Measurements from ENCODE around the gene PAIP1.
"Not testable (repeated sequence)": the region's sequence is repeated elsewhere in the genome, so short reads cannot be mapped to it uniquely, and the experiment has no call there.

The PAIP1 gene, protein sequence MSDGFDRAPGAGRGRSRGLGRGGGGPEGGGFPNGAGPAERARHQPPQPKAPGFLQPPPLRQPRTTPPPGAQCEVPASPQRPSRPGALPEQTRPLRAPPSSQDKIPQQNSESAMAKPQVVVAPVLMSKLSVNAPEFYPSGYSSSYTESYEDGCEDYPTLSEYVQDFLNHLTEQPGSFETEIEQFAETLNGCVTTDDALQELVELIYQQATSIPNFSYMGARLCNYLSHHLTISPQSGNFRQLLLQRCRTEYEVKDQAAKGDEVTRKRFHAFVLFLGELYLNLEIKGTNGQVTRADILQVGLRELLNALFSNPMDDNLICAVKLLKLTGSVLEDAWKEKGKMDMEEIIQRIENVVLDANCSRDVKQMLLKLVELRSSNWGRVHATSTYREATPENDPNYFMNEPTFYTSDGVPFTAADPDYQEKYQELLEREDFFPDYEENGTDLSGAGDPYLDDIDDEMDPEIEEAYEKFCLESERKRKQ

DNA sequence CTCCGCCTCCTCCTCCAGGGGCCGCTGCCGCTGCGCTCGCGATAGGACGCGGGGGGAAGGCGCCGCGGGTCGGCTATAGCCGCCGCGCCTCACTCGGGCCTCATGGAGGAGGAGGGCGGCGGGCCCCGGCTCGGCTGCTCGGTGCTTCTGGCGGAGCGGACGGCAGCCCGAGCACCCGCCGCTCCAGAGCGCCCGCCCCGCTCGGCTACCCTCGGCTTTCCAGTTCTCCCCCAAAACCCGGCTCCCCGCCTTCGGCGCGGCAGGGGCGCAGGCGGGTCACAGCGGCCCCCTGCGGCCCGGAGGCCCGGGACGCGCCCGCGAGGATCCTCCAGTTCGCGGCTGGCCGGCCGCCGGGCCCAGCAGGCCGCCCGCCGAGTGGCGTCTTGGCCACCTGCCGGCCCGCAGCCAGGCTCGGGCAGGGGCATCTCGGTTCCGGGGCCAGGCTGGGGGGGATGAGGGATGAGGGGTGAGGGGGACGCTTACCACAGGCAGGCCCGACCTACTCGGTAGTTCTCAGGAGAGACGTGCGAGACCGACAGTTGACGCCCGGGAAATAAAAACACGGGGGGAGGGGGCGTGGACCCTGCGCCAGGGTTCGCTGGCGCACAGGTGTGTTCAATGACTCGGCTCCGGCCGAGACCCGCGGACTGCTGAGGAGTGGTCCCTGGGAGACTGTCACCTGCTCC, at the start of gene PAIP1:
TSS of gene PAIP1 (minus strand) at position 221 of the 686 bp plus-strand sequence. CDS start 231 bp downstream, outside the sequence.
- DNase-seq, result peak; percentile 88

DNA sequence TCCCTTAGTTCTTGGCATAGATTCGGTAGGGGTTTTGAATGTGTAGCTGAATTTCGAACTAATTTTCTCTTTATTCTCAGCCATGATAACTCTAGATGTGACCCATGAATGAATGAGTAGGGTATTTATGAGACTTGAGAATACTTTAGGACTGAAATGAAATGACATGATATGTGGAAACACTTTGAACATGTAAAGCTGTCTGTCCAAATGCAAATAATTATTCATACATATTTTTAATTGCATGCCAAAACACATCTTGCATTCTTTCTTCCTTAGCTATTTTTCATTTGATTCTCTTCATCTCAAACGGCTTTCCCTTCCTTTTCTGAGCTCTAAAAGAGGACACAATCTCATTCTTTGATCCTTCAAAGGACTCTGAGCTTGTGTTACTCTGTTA, 49.5 kb upstream of the PAIP1 start:
- no peak for DNase-seq

DNA sequence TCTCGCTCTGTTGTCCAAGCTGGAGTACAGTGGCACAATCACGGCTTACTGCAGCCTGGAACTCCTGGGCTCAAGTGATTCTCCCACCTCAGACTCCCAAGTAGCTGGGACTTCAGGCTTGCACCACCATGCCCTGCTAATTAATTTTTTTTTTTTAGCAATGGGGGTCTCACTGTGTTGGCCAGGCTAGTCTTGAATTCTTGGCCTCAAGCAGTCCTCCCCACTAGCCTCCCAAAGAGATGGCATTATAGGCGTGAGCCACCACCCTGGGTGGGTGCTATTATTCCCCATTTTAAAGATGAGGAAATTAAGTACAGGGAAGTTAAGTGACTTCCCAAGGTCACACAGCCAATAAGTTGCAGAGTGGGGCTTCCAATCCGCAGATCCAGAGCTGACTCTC, 47.8 kb upstream of the PAIP1 start:
- DNase-seq, result no peak

DNA sequence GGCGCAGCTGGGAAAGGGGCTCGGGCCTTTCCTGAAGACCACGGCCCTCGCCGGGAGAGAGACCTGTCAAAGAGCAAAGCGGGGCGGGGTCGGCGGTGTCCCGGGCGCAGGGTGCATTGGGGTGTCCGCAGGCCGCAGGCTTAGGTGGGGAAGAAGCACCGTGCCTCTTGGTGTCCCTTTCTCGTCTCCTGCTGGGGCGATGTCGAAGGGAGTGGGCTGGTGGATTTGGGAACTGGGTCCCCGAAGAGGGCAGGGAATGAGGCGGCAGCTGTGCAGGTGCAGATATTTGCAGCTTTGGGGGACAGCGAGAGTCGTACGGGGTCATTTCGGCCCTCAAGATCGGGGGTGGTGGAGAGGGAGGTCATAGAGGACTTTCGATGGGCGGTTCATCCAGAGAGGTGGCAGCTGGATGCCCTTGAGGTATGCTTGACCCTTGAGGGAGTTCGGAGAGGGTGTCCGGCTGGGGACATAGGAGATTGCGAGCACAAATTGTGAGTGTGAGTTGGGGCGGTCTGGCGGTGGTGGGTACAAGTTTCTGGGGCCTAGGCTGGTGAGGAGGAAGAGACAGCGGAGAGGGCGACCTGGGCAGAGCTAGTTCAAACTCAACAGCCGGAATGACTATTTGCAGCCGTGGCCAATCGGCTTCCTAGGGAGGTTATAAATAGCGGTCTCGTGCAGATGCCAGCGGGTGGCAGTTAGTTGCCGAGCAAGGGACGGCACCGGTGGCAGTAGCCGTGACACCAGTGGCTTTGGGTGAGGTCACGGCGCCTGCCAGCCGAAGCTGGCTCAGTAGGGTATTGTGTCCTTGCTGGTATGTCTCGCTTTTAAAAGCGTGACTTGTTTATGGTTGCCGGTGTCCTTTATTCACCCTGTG, 46.7 kb upstream of the PAIP1 start:
- peak; percentile 73 for DNase-seq

DNA sequence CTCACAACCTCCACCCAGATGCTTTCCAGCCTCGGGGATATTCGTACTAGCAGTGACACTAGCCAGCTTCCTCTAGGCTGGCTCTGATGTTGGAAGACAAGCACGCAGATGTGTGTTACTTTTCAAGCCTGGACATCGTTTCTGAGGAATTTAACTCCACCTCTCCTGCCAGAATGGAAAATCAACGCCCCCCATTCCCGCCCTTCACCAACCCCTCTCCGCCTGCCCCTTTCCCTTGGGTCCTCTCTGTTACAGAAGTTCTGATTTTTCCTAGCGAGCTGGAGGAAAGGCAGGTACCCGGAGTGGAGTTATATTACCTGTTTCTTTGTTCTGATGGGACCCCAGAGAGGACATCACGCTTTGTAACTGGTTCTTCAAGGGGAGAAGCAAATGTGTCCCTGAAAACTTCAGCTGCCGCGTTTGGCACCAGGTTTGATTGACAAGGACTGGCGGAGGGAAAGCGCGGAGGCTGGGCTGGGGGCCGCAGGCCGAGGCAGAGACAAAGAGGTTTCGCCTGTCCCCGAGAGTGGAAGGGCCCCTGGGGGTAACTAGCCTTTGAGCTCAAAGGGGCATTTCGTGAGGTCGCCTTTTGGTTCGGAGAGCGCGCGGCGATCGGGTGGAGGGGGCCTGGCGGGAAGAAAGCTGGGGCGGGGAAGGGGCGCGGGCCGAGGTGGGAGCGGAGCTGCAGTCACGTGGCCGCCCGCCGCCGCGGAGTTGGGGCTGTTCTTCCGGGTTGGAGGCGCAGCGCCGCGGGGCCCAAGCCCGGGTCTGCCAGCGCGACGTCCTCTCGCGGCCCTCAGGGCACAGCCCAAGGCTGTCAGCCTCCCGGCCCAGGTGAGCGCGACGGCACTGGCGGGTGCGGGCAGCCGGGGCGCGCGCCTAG, 45.8 kb upstream of the PAIP1 start, which contains the start of gene NNT:
TSS of gene NNT (plus strand) at position 720 of the 883 bp plus-strand sequence. CDS start 6,016 bp downstream, outside the sequence.
- DNase-seq, result peak; percentile 69

DNA sequence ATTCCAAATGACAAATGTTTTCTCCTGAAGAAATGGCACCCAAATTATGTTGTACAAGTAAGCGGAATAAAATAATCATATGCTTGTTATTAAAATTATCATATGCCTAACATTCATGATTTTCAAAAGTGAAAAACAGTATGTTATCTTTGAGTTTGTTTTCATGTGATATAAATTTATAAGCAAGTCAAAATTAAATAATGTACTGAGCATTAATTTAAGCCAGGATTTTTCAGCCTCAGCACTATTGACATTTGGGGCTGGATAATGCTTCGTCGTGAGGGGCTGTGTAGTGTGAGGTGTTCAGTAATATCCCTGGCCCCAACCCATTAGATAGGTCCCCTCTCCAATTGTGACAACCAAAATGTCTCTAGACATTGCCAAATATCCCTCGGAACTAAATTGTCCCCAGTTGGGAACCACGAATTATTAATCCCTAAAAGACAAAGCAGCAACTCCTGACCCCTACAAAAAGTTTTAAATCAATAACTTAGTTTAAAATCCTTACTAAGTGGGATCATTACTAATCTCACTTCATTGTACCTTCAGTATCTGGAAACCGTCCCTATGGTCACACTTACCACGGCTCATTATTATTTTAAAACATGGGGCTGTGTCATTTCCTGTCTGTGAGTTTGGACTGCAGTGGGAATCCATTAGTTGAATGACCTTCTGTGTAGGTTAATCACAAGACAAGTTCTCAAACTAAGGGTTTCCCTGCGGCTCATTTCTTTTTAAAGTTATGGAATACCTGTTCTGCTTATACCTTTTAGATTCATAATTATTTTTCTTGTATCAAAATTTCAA, 44.8 kb upstream of the PAIP1 start:
- DNase-seq, result peak; percentile 16

DNA sequence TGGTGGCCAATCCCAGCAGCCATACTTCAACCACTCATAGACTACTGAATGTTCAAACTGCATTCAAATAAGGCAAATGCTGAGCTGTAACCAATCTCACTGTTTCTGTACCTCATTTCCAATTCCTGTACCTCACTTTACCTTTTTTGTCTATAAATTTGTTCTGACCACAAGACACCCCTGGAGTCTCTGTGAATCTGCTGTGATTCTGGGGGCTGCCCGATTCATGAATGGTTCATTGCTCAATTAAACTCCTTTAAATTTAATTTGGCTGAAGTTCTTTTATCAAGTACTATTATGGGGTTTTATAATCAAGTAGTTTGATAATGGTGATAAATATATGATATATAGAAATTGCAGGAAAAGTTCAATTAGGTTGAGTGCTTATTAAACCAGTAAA, 42.0 kb upstream of the PAIP1 start:
- DNase-seq, result not testable (repeated sequence)

DNA sequence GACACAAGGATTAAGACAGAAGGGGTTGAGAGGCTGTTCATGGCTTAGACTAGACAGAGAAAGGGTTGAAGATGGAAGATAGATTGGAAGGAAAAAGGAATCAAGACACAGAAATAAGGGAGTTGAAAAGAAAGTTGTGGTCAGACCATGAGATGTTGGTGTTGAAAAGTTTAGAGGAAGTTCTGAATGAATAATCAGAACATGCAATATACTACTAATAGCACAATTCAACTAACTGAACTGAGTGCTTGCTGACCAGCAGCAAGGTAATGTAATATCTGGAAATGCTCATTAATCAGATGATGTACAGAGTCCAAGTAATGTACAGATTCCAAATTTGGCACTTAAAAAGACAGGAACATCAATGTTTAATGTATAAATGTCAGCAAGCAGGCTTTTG, 35.5 kb upstream of the PAIP1 start:
- no peak for DNase-seq

DNA sequence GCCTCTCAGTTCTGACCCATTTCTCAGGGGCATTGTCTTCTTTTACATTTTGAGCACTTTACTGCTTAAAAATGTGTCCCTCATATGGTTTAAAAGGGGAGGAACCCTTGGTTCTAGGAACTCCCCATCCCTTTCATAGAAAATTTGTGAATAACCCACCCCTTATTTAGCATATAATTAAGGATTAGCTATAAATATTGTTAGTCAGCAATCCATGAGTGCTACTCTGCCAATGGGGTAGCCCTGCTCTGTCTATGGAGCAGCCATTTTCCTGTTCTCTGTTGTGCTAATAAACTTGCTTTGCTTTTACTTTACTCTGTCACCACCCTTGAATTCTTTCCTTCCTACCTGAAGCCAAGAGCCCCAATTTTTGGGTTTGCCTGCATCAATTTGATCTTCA, 33.8 kb upstream of the PAIP1 start:
- no peak for DNase-seq

DNA sequence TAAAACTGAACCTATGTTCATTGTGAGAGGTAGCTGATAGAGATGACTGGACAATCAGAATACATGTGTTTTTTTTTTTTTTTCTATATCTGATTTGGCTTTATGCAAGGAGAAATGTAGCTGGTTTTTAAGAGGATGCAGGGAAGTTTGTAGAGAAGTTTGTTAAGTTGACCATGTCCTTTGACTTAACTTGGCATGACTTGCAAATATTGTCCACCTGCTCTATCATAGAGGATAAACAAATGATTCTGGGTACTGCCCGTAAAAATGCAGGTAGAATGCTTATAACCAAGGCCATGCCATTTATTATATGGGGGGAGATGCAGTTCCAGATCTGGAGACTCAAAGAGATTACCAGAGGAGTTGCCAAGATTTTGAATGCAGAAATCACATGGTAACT, 32.4 kb upstream of the PAIP1 start:
- no peak for DNase-seq

DNA sequence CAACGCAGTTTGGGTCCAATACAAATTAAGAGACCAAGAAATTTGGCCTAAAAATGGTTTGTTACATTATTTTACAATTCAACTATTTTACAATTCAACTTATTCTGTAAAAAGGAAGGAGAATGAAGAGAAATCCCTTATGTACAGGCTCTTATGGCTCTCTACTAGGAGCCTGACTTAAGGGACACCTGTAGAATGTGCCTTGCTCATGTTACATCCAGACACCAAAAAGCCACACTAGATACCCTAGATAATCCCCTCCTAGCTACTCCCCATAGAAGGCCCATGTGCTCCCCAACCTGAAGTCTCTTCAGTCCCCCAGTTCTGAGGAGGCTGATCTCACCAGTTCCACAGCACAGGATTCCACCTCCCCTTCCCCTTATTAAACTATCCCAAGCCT, 32.0 kb upstream of the PAIP1 start:
- DNase-seq, result no peak

DNA sequence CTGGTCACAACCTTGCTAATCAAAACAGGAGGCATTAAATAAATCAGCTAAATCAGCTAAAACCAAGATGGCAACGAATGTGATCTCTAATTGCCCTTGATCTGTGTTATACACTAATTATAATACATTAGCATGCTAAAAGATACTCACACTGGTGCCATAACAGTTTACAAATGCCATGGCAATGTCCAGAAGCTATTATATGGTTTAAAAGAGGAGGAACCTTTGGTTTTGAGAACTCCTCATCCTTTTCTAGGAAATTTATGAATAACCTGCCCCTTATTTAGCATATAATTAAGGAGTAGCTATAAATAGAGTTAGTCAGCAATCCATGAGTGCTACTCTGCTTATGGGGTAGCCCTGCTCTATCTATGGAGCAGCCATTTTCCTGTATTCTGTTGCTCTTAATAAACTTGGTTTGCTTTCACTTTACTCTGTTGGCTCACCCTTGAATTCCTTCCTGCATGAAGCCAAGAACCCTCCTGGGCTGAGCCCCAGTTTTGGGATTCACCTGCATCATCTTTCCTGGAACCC, 27.4 kb upstream of the PAIP1 start:
- DNase-seq, result no peak

DNA sequence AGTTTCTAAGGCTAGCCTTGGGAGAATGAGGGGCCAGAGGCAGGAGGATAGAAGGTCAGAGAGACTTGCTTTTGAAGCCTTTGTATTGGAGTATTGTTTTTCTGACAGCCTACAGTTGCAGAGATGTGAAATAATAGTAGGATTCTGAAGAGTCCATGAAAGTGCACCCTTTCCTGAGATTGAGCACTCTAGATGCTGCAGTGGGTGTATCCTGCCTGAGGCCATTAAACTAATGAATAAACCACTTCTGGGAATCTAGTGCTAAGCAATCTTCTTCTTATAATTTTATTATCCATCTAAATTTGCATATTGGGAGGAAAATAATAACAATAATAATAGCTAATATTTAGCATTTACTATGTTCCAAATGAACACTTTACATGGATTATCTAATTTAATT, 26.8 kb upstream of the PAIP1 start:
- DNase-seq, result no peak

DNA sequence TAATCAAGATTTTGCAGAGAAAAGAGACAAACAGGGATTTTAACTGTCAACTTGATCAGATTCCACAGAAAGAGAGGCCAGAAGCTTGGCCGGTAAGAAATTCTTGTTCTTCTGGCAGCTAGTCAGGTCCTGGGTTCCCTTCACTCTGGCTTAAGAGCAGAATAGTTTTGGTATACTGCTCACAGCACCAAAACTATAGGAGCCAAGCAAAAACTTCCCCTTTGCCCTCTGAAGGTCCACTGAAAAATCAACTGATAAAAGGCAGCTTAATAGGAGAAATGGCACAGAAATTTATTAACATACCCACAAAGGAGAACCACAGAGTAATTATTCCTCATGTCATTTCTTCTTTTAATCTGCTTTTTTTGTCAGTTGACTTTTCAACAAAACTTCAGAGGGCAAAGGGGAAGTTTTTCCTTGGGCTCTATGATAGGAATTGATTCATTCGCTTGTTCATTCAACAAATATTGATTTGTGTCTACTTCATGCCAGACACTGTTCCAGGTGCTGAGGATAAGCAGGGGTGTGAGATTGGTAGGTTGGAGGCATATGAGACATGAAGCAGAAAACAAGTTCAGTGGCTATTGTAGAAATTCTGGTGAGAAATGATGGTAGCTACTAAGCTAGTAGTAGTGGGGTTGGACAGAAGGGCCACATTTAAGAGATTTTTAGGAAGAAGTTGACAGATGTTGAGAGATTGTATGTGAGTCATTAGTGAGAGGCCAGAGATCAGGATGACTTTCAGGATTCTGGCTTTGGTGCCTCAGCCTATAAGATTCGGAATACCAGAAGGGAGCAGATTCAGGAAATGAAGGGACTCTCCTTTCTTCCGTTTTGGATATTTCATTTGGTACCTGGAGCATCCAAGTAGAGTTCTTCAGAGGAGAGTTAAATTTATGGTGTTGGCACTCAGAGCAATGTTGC, 25.5 kb upstream of the PAIP1 start:
- DNase-seq, result no peak

DNA sequence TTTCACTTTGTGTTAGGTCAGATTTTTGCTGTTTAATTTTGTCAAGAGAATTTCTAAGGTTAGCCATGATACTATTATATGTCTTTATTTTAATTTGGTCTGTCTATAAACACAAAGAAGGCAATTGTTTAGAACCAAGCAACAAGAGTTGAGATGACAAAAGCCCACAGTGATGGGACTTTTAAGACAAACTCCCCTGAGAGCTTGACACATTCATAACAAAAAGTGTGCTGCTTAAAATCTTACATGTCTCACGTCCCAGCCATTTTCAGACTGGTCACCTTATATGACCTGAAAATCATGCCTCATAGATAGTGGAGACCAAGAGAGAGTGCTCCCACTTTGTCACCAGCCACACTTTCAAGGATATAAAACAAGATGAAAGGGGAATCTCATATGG, 24.5 kb upstream of the PAIP1 start:
- no peak for DNase-seq

DNA sequence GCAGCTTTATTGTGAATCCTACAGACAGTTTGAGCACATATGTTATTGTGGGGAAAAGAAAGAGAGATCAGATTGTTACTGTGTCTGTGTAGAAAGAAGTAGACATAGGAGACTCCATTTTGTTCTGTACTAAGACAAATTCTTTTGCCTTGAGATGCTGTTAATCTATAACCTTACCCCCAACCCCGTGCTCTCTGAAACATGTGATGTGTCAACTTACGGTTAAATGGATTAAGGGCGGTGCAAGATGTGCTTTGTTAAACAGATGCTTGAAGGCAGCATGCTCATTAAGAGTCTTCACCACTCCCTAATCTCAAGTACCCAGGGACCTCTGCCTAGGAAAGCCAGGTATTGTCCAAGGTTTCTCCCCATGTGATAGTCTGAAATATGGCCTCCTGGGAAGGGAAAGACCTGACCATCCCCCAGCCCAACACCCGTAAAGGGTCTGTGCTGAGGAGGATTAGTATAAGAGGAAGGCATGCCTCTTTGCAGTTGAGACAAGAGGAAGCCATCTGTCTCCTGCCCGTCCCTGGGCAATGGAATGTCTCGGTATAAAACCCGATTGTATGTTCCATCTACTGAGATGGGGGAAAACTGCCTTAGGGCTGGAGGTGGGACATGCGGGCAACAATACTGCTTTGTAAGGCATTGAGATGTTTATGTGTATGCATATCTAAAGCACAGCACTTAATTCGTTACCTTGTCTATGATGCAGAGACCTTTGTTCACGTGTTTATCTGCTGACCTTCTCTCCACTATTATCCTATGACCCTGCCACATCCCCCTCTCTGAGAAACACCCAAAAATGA, 23.7 kb upstream of the PAIP1 start:
- not testable (repeated sequence) for DNase-seq

DNA sequence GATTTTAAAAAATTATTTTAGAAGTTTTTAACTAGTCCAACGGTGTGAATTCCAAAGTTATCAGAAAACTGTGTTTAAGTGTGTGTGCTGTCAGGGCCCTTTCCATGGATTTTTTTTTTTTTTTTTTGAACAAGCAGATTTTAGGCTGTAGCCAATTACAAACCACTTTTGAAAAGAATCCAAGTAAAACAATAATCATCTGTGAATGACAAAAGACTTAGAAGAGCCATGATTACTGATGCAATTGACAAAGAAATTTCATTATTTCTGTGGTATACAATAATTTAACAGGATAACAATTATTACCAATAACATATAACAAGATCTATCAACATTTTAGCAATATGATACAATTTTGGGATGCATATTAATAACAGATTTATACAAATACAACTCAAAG, 16.2 kb upstream of the PAIP1 start:
- no peak for DNase-seq

DNA sequence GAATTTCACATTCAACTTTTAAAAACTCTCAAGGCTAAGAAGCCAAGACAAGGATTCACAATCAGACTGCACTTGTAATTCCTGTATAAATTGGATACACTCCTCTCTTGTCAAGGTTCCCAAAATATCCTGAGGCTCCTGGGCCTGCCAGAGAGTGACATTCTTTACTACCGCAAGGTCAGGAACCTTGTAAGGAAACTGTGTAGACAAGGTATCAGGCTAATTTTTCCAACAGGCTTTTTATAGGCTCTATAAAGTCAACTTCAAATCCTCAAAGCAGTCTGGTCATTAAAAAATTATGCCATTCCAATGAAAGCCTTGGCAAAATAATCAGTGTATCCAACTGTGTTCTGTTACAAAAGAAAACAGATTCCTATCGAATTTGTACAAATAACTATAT, 15.5 kb upstream of the PAIP1 start:
- DNase-seq, result no peak

DNA sequence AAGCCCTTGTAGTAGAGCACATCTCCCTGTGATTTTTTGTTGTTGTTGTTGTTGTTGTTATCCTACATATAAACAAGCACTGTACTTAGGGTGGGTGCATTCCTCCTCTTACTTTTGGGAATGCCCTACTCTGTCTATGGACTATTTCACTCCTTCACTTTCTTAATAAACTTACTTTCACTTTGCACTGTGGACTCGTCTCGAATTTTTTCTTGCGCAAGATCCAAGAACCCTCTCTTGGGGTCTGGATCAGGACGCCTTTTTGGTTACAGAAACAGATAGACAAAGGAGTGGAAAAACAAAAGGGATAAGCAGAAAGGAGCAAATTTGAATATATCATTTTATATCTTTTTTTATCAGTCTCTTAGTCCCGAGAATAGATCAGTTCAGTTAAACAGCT, 14.4 kb upstream of the PAIP1 start:
- DNase-seq, result no peak
